HG03039 (cell line): ENCODE measurements around the gene CLINT1.

ENCODE experiments used
- ATAC-seq: cut with Tn5 transposase; IDR thresholded peaks from one replicate; pipeline ENCODE4 v1.9.1; 2021; ENCODE audit warnings: mild to moderate bottlenecking, moderate library complexity; ENCODE audit not compliant: unreplicated experiment

Gene CLINT1

GRCh38 chr5:157766442-157766841 lies 92.5 kb downstream of the CLINT1 start:
- ATAC-seq = no peak

GRCh38 chr5:157764531-157764930 lies 94.4 kb downstream of the CLINT1 start:
- no peak for ATAC-seq

GRCh38 chr5:157761690-157762621 lies 97.0 kb downstream of the CLINT1 start:
- ATAC-seq = no peak

- no peak for ATAC-seq
These were observed 100.2 kb downstream of the CLINT1 start for GRCh38 chr5:157758706-157759105.

- ATAC-seq = no peak
These were observed 102.8 kb downstream of the CLINT1 start for GRCh38 chr5:157756122-157756521.

GRCh38 chr5:157750320-157750719 lies 108.6 kb downstream of the CLINT1 start:
- ATAC-seq = no peak

GRCh38 chr5:157749462-157749799 lies 109.5 kb downstream of the CLINT1 start:
- no peak for ATAC-seq

- no peak for ATAC-seq
These were observed 110.0 kb downstream of the CLINT1 start for GRCh38 chr5:157748760-157749461.

GRCh38 chr5:157747766-157748700 lies 110.9 kb downstream of the CLINT1 start:
- ATAC-seq = no peak

- ATAC-seq = no peak
These were observed 111.7 kb downstream of the CLINT1 start for GRCh38 chr5:157747173-157747740.

- no peak for ATAC-seq
These were observed 113.9 kb downstream of the CLINT1 start for GRCh38 chr5:157745041-157745456.

- ATAC-seq = peak; percentile 5
These were observed 114.6 kb downstream of the CLINT1 start for GRCh38 chr5:157744051-157745011.

- ATAC-seq = peak; percentile 87
These were observed 115.5 kb downstream of the CLINT1 start, which contains the start of gene LSM11 for GRCh38 chr5:157743163-157744050. Gene LSM11, plus strand, starts transcription at chr5:157743712. Its CDS starts 39 bp downstream, at chr5:157743751.

GRCh38 chr5:157741131-157741530 lies 117.8 kb downstream of the CLINT1 start:
- no peak for ATAC-seq

GRCh38 chr5:157740229-157740610 lies 118.7 kb downstream of the CLINT1 start:
- no peak for ATAC-seq

GRCh38 chr5:157739388-157740228 lies 119.3 kb downstream of the CLINT1 start:
- no peak for ATAC-seq

GRCh38 chr5:157735991-157736390 lies 123.0 kb downstream of the CLINT1 start:
- ATAC-seq = no peak
